ENCODE data around the gene A4GNT.
"Not testable (repeated sequence)": the region's sequence is repeated elsewhere in the genome, so short reads cannot be mapped to it uniquely, and the experiment has no call there.

The A4GNT gene

GRCh38 chr3:138118612-138119422, 13.4 kb downstream of the A4GNT start:
- DNase-seq = peak; percentile 55

GRCh38 chr3:138114988-138115971, 16.9 kb downstream of the A4GNT start, which contains the start of gene DZIP1L:
DZIP1L (minus strand) TSS chr3:138115608; CDS start chr3:138103971, 11,637 bp downstream.
- DNase-seq = peak; percentile 46

- no peak for DNase-seq
Observed at GRCh38 chr3:138114431-138114918, 17.7 kb downstream of the A4GNT start.

GRCh38 chr3:138113326-138113725, 18.9 kb downstream of the A4GNT start:
- DNase-seq = no peak

- DNase-seq = no peak
Observed at GRCh38 chr3:138112362-138112761, 19.8 kb downstream of the A4GNT start.

GRCh38 chr3:138105598-138105997, 26.6 kb downstream of the A4GNT start:
- no peak for DNase-seq

GRCh38 chr3:138103466-138103865, 28.7 kb downstream of the A4GNT start:
- DNase-seq = no peak

- DNase-seq = peak; percentile 14
Observed at GRCh38 chr3:138101351-138101940, 30.7 kb downstream of the A4GNT start.

- DNase-seq = no peak
Observed at GRCh38 chr3:138099417-138099816, 32.8 kb downstream of the A4GNT start.

GRCh38 chr3:138097192-138098172, 34.7 kb downstream of the A4GNT start:
- DNase-seq = no peak

GRCh38 chr3:138093721-138094120, 38.5 kb downstream of the A4GNT start:
- no peak for DNase-seq

GRCh38 chr3:138092023-138092422, 40.2 kb downstream of the A4GNT start:
- DNase-seq = no peak

- no peak for DNase-seq
Observed at GRCh38 chr3:138089091-138089490, 43.1 kb downstream of the A4GNT start.

- not testable (repeated sequence) for DNase-seq
Observed at GRCh38 chr3:138085745-138086144, 46.4 kb downstream of the A4GNT start.

- DNase-seq = no peak
Observed at GRCh38 chr3:138084196-138084595, 48.0 kb downstream of the A4GNT start.

- DNase-seq = no peak
Observed at GRCh38 chr3:138082992-138083386, 49.2 kb downstream of the A4GNT start.

GRCh38 chr3:138082085-138082991, 49.9 kb downstream of the A4GNT start:
- DNase-seq = no peak

GRCh38 chr3:138081371-138082084, 50.7 kb downstream of the A4GNT start:
- DNase-seq = no peak

- DNase-seq = no peak
Observed at GRCh38 chr3:138079901-138080300, 52.3 kb downstream of the A4GNT start.

GRCh38 chr3:138078901-138079344, 53.3 kb downstream of the A4GNT start:
- no peak for DNase-seq

Data from RPMI8226 (cell line).